Measurements from ENCODE around the gene DHX40.

GRCh38 chr17:59616253-59616920 lies 51.0 kb downstream of the DHX40 start:
- TF ChIP-seq POLR2A (IDR thresholded peaks at IDR 0.05) (no peak), CTCF (IDR thresholded peaks at IDR 0.05) (no peak), POLR2AphosphoS5 (IDR thresholded peaks at IDR 0.05) (no peak)
